Bronchial epithelial cell (primary cell): ENCODE measurements around the gene EIF2S2. TPM values are rescaled to one million over a fixed set of nuclear protein-coding genes. Genes with fewer than 3 reads are reported as not detected.

ENCODE experiments used
- DNase-seq: peaks from one replicate; pipeline ENCODE4 v3.0.0-alpha.2; 2010; ENCODE audit warnings: low read depth
- FAIRE-seq: peaks from 2 replicates; lab custom pipeline; 2011; peaks lifted over from hg19 to GRCh38; lab: Jason Lieb, UNC
- H3K27me3 ChIP-seq: 2 replicates; pipeline ENCODE4 v1.5.1; 2011; ENCODE audit warnings: low read length; ENCODE audit not compliant: control insufficient read depth, insufficient read depth
- H3K36me3 ChIP-seq: 2 replicates; pipeline ENCODE4 v1.5.1; 2011; ENCODE audit warnings: low read length; ENCODE audit not compliant: control insufficient read depth, insufficient read depth
- H3K4me3 ChIP-seq: 2 replicates; pipeline ENCODE4 v1.5.1; 2011; ENCODE audit warnings: mild to moderate bottlenecking, low read depth, low read length, control low read depth
- CTCF ChIP-seq: IDR thresholded peaks from 2 replicates; pipeline ENCODE4 v1.5.1; 2011; ENCODE audit warnings: mild to moderate bottlenecking, moderate library complexity, low read length, control low read depth, inconsistent platforms; ENCODE audit not compliant: insufficient read depth, severe bottlenecking
- total RNA-seq: library from RNA; depleted of rRNA; stranded (reverse); fragments of >200 nt; gene quantifications from 2 replicates; pipeline ENCODE4 v1.2.1, GENCODE V29; 2014

The EIF2S2 gene
- total RNA-seq, 1 donor from 2014 or later: 129 TPM

- Histone ChIP-seq H3K27me3 (no peaks in the 10 kb centered on the region), H3K36me3 (peaks cover 6% of the 10 kb centered on the region), H3K4me3 (no peak overlapping the region)
- DNase-seq (peak; percentile 92), FAIRE-seq (no peak)
- TF ChIP-seq CTCF: peak; percentile 10
Observed at GRCh38 chr20:34083137-34083536, 28.9 kb downstream of the EIF2S2 start.

GRCh38 chr20:34082232-34082887, 29.7 kb downstream of the EIF2S2 start:
- Histone ChIP-seq H3K4me3 (no peak overlapping the region), H3K36me3 (peaks cover 4% of the 10 kb centered on the region), H3K27me3 (no peaks in the 10 kb centered on the region)
- no peak for TF ChIP-seq CTCF
- FAIRE-seq: no peak
- no peak for DNase-seq

GRCh38 chr20:34079818-34080217, 32.2 kb downstream of the EIF2S2 start:
- Histone ChIP-seq H3K27me3 (no peaks in the 10 kb centered on the region), H3K4me3 (no peak overlapping the region), H3K36me3 (peaks cover 12% of the 10 kb centered on the region)
- no peak for TF ChIP-seq CTCF
- DNase-seq (no peak), FAIRE-seq (no peak)

- Histone ChIP-seq H3K27me3 (no peaks in the 10 kb centered on the region), H3K36me3 (peaks cover 14% of the 10 kb centered on the region), H3K4me3 (no peak overlapping the region)
- no peak for DNase-seq
- TF ChIP-seq CTCF: no peak
- FAIRE-seq: peak; percentile 83
Observed at GRCh38 chr20:34078540-34078939, 33.5 kb downstream of the EIF2S2 start.

GRCh38 chr20:34076952-34077351, 35.1 kb downstream of the EIF2S2 start:
- TF ChIP-seq CTCF: no peak
- no peak for FAIRE-seq
- Histone ChIP-seq H3K27me3 (no peaks in the 10 kb centered on the region), H3K36me3 (peaks cover 15% of the 10 kb centered on the region), H3K4me3 (no peak overlapping the region)
- DNase-seq: no peak

GRCh38 chr20:34075647-34076046, 36.4 kb downstream of the EIF2S2 start:
- FAIRE-seq: no peak
- DNase-seq: no peak
- Histone ChIP-seq H3K27me3 (no peaks in the 10 kb centered on the region), H3K4me3 (no peak overlapping the region), H3K36me3 (peaks cover 16% of the 10 kb centered on the region)
- TF ChIP-seq CTCF: peak; percentile 22
